A549 (cell line): Measurements from ENCODE around the gene METTL9. TPM values are rescaled to one million over a fixed set of nuclear protein-coding genes. Genes with fewer than 3 reads are reported as not detected.

Experiments
- ATAC-seq, 2 experiments: fragments of 200-7000 bp in 1 of 2; fragments of >200 bp in 1 of 2; cut with Nextera tagmentation in 1 of 2; cut with Tn5 transposase in 1 of 2; 3 replicates each; pipeline versions ENCODE4 v1.8.0 to v1.9.1; 2018 to 2020; ENCODE audit warnings: mild to moderate bottlenecking in 1 of 2, moderate library complexity in 1 of 2
- CTCF ChIA-PET: fragments of 300-600 bp; sonication (Branson Sonifier 250); formaldehyde crosslinking; extraction: SDS; loops from one replicate; lab custom pipeline; 2021; ENCODE audit warnings: antibody characterized with exemption, inconsistent platforms; lab: Yijun Ruan, JAX
- POLR2A ChIA-PET: fragments of 350-600 bp; formaldehyde crosslinking; extraction: SDS; loops from one replicate; lab custom pipeline; 2021; ENCODE audit warnings: antibody characterized with exemption, inconsistent platforms; lab: Yijun Ruan, JAX
- DNase-seq, 2 experiments: peaks; one replicate each; pipeline versions ENCODE4 v3.0.0 to v3.0.0-alpha.2; 2011 to 2016; ENCODE audit warnings: low read depth in 1 of 2, low spot score in 1 of 2
- FAIRE-seq: peaks from 2 replicates; lab custom pipeline; 2011; peaks lifted over from hg19 to GRCh38; lab: Jason Lieb, UNC
- H3K27ac ChIP-seq, 2 experiments: fragments of >200 bp; sonication (Bioruptor Twin); formaldehyde crosslinking; 3 replicates each; pipeline ENCODE4 v1.5.1; 2016 to 2017
- H3K4me1 ChIP-seq: fragments of >200 bp; sonication (Bioruptor Twin); formaldehyde crosslinking; 3 replicates; pipeline ENCODE4 v1.6.1; 2016
- H3K4me2 ChIP-seq: fragments of >200 bp; sonication (Bioruptor Twin); formaldehyde crosslinking; 3 replicates; pipeline ENCODE4 v1.6.1; 2016
- H3K4me3 ChIP-seq: fragments of >200 bp; sonication (Bioruptor Twin); formaldehyde crosslinking; 3 replicates; pipeline ENCODE4 v1.5.1; 2016
- H3K9me3 ChIP-seq: fragments of >200 bp; sonication (Bioruptor Twin); formaldehyde crosslinking; 3 replicates; pipeline ENCODE4 v1.6.1; 2016
- BCL3 ChIP-seq: fragments of >200 bp; sonication (Bioruptor Twin); formaldehyde crosslinking; IDR thresholded peaks from 3 replicates; pipeline ENCODE4 v1.6.1; 2016
- BHLHE40 ChIP-seq: IDR thresholded peaks from 2 replicates; pipeline ENCODE4 v1.6.1; 2012; ENCODE audit warnings: low read depth, low read length, inconsistent platforms
- CBX2 ChIP-seq: fragments of 200-600 bp; sonication (generic); IDR thresholded peaks from 2 replicates; pipeline ENCODE4 v1.6.1; 2016; ENCODE audit warnings: low read depth, mild to moderate bottlenecking, borderline replicate concordance
- CHD2 ChIP-seq: fragments of 150-350 bp; IDR thresholded peaks from 2 replicates; pipeline ENCODE4 v1.6.1; 2014; ENCODE audit warnings: low read length; ENCODE audit not compliant: partially characterized antibody
- ELK1 ChIP-seq: fragments of 150-350 bp; IDR thresholded peaks from 2 replicates; pipeline ENCODE4 v1.6.1; 2014; ENCODE audit warnings: low read depth, mild to moderate bottlenecking, low read length
- EP300 ChIP-seq, 2 experiments: fragments of >200 bp; sonication (Bioruptor Twin); formaldehyde crosslinking; IDR thresholded peaks; 2 replicates in 1 of 2; 3 replicates in 1 of 2; pipeline ENCODE4 v1.6.1; 2016 to 2017
- FOSL2 ChIP-seq, 2 experiments: fragments of 450-650 bp in 1 of 2; fragments of >200 bp in 1 of 2; sonication (Bioruptor Twin) in 1 of 2; formaldehyde crosslinking; IDR thresholded peaks; 2 replicates each; pipeline versions ENCODE4 v1.5.0 to v1.6.1; 2016 to 2020; ENCODE audit warnings: mild to moderate bottlenecking in 1 of 2, moderate library complexity in 1 of 2
- GATA3 ChIP-seq: IDR thresholded peaks from 2 replicates; pipeline ENCODE4 v1.6.1; 2012; ENCODE audit warnings: borderline replicate concordance
- HDAC2 ChIP-seq: fragments of 200-600 bp; sonication (generic); IDR thresholded peaks from 2 replicates; pipeline ENCODE4 v1.6.1; 2016
- HES2 ChIP-seq: fragments of >200 bp; sonication (Bioruptor Twin); formaldehyde crosslinking; IDR thresholded peaks from 2 replicates; pipeline ENCODE4 v1.6.1; 2016
- HEYL ChIP-seq: fragments of 250-450 bp; sonication (Bioruptor Pico); IDR thresholded peaks from 2 replicates; pipeline ENCODE4 v1.8.0; 2021; ENCODE audit warnings: mild to moderate bottlenecking, moderate library complexity
- HMGXB4 ChIP-seq: fragments of 250-450 bp; sonication (Bioruptor Pico); IDR thresholded peaks from 2 replicates; pipeline ENCODE4 v1.5.0; 2021; ENCODE audit warnings: mild to moderate bottlenecking, moderate library complexity, borderline replicate concordance
- HOXB5 ChIP-seq: fragments of 250-450 bp; sonication (Bioruptor Pico); IDR thresholded peaks from 2 replicates; pipeline ENCODE4 v1.5.0; 2020; ENCODE audit warnings: mild to moderate bottlenecking, moderate library complexity
- KDM5A ChIP-seq: fragments of 200-600 bp; sonication (generic); IDR thresholded peaks from 2 replicates; pipeline ENCODE4 v1.6.1; 2016; ENCODE audit warnings: antibody characterized with exemption, mild to moderate bottlenecking
- MAX ChIP-seq: IDR thresholded peaks from 2 replicates; pipeline ENCODE4 v1.6.1; 2012
- MAZ ChIP-seq: fragments of 150-350 bp; IDR thresholded peaks from 2 replicates; pipeline ENCODE4 v1.6.1; 2014; ENCODE audit warnings: antibody characterized with exemption, low read depth, low read length, borderline replicate concordance
- NFE2L2 ChIP-seq: fragments of 150-350 bp; conservative IDR thresholded peaks from 2 replicates; pipeline ENCODE4 v1.6.1; 2014; ENCODE audit warnings: low read length
- PBX3 ChIP-seq: IDR thresholded peaks from 2 replicates; pipeline ENCODE4 v1.6.1; 2012
- PHF8 ChIP-seq: fragments of 200-600 bp; sonication (generic); IDR thresholded peaks from 2 replicates; pipeline ENCODE4 v1.6.1; 2016; ENCODE audit warnings: low read depth, mild to moderate bottlenecking, antibody characterized with exemption, moderate library complexity, borderline replicate concordance
- POLR2A ChIP-seq: IDR thresholded peaks from 2 replicates; pipeline ENCODE4 v1.6.1; 2012; ENCODE audit warnings: mild to moderate bottlenecking, low read length
- POLR2AphosphoS2 ChIP-seq: conservative IDR thresholded peaks from 2 replicates; pipeline ENCODE4 v1.6.1; 2012; ENCODE audit warnings: low read length, improper control_type of control experiment, inconsistent platforms
- REST ChIP-seq: fragments of 200-600 bp; sonication (generic); IDR thresholded peaks from 2 replicates; pipeline ENCODE4 v1.6.1; 2016; ENCODE audit warnings: antibody characterized with exemption, mild to moderate bottlenecking, moderate library complexity
- ZC3H11A ChIP-seq: fragments of 450-650 bp; IDR thresholded peaks from 2 replicates; pipeline ENCODE4 v1.6.1; 2014; ENCODE audit warnings: antibody characterized with exemption, mild to moderate bottlenecking
- WGBS: methylation state at CpG from one replicate; pipeline ENCODE4 v1.1.6; 2017; ENCODE audit errors: missing lambda C conversion rate; 5-methylcytosine and 5-hydroxymethylcytosine counted together
- polyA plus RNA-seq, 4 experiments: library from polyadenylated mRNA; depleted of rRNA in 3 of 4; stranded (reverse); fragments of >200 nt; fragmentation: RNase III in 1 of 4; extraction: RNeasy Plus Mini Kit Qiagen cat#74134 plus additional on column Dnase treatment in 1 of 4; gene quantifications; 2 replicates in 3 of 4; 3 replicates in 1 of 4; pipeline ENCODE4 v1.2.3, GENCODE V29; 2011 to 2017

The METTL9 gene
- polyA plus RNA-seq, 2 of the 4 experiments (the other 2 are of a cell fraction) = 72.2 to 124 TPM

GRCh38 chr16:21653571-21653970 is 54.2 kb downstream of the METTL9 start:
- peak in 1 of 2 experiments; percentile 54; a peak in 2 of 6 replicates for ATAC-seq

GRCh38 chr16:21654466-21654865 is 55.1 kb downstream of the METTL9 start:
- Histone ChIP-seq H3K4me2 (no peak overlapping the region), H3K4me1 (0 out of 3 replicates have a peak, but pooled peaks cover 3% of the 10 kb centered on the region), H3K4me3 (no peak overlapping the region), H3K27ac (no peak overlapping the region), H3K9me3 (no peaks in the 10 kb centered on the region)
- no peak for ATAC-seq
- no peak for FAIRE-seq
- 89% methylated on average over 1 of the region's 1 CpG for WGBS
- DNase-seq = no peak
- ChIA-PET POLR2A (no interaction called here), CTCF (interaction anchor here (0.6 to 6.5 kb wide), 3 partner anchors 52 to 1345 kb away, joined by 3 to 85 read pairs (median 3); no protein-coding TSS in a partner anchor)
- TF ChIP-seq MAZ (no peak), POLR2AphosphoS2 (no peak), CBX2 (no peak), HES2 (no peak), HOXB5 (CRISPR knock-in tag) (no peak), HDAC2 (no peak), ELK1 (no peak), ZC3H11A (no peak), HMGXB4 (CRISPR knock-in tag) (no peak), BHLHE40 (no peak), POLR2A (no peak), EP300 (IDR thresholded peaks at IDR 0.05) (no peak), BCL3 (no peak), FOSL2 (IDR thresholded peaks at IDR 0.05) (no peak), FOSL2 (CRISPR knock-in tag; IDR thresholded peaks at IDR 0.05) (no peak), PHF8 (no peak), NFE2L2 (no peak)

More at GRCh38 chr16:21653571-21653970, 54.2 kb downstream of the METTL9 start:
- H3K4me1 ChIP-seq = 0 out of 3 replicates have a peak, but pooled peaks cover 3% of the 10 kb centered on the region
- DNase-seq = no peak
- POLR2A ChIA-PET = no interaction called here
- H3K27ac ChIP-seq = no peak overlapping the region
- no peaks in the 10 kb centered on the region for H3K9me3 ChIP-seq
- CTCF ChIA-PET = interaction anchor here (0.7 to 6.5 kb wide), 3 partner anchors 13 to 1346 kb away, joined by 3 to 85 read pairs (median 3); no protein-coding TSS in a partner anchor
- TF ChIP-seq GATA3 (no peak), BHLHE40 (no peak), REST (no peak), KDM5A (no peak), CHD2 (no peak), HEYL (CRISPR knock-in tag) (no peak), ZC3H11A (no peak), MAX (no peak), PBX3 (no peak)
- TF ChIP-seq, all 56 proteins: peak for 0
- no peak overlapping the region for H3K4me3 ChIP-seq
- no peak overlapping the region for H3K4me2 ChIP-seq
- no peak for FAIRE-seq
- WGBS = 98% methylated on average over 5 of the region's 5 CpGs
